AG04450 (cell line): ENCODE results near the gene ZCCHC24. TPM values are rescaled to one million over a fixed set of nuclear protein-coding genes. Genes with fewer than 3 reads are reported as not detected.

ENCODE experiments used
- CTCF ChIA-PET: fragments of 300-600, 350-600 bp; formaldehyde crosslinking; extraction: SDS; loops from one replicate; lab custom pipeline; 2022; ENCODE audit warnings: antibody characterized with exemption, inconsistent platforms; lab: Charles Lee
- POLR2A ChIA-PET: fragments of 350-600 bp; formaldehyde crosslinking; extraction: SDS; loops from one replicate; lab custom pipeline; 2021; ENCODE audit warnings: antibody characterized with exemption, inconsistent platforms; lab: Yijun Ruan, JAX
- DNase-seq: peaks from one replicate; pipeline ENCODE4 v3.0.0-alpha.2; 2011; ENCODE audit warnings: low read depth, low spot score
- H3K27ac ChIP-seq: one replicate; pipeline ENCODE4 v1.5.1; 2012; ENCODE audit warnings: low read depth, low read length, control low read depth
- H3K27me3 ChIP-seq: one replicate; pipeline ENCODE4 v1.6.0; 2012; ENCODE audit warnings: low read length; ENCODE audit not compliant: control insufficient read depth, insufficient read depth
- H3K4me3 ChIP-seq: 2 replicates; pipeline ENCODE4 v1.5.1; 2011; ENCODE audit warnings: mild to moderate bottlenecking, low read depth, low read length, control low read depth
- H3K9me3 ChIP-seq: 2 replicates; pipeline ENCODE4 v1.5.1; 2012; ENCODE audit warnings: low read length; ENCODE audit not compliant: control insufficient read depth, insufficient read depth
- CTCF ChIP-seq: IDR thresholded peaks from 2 replicates; pipeline ENCODE4 v1.5.1; 2011; ENCODE audit warnings: low read depth, low read length, control low read depth, inconsistent platforms
- polyA plus RNA-seq: library from polyadenylated mRNA; depleted of rRNA; stranded (reverse); fragments of >200 nt; gene quantifications from 2 replicates; pipeline ENCODE4 v1.2.3, GENCODE V29; 2011

Gene ZCCHC24
- polyA plus RNA-seq, 1 experiment: 37.4 TPM

GRCh38 chr10:79463578-79464496, 18.4 kb upstream of the ZCCHC24 start:
- Histone ChIP-seq H3K9me3 (no peaks in the 10 kb centered on the region), H3K4me3 (no peak overlapping the region), H3K27me3 (no peaks in the 10 kb centered on the region), H3K27ac (no peak overlapping the region)
- CTCF ChIA-PET: interaction anchor here (0.8 to 1.1 kb wide), 3 partner anchors 10 to 89 kb away, joined by 3 to 4 read pairs (median 4); no protein-coding TSS in a partner anchor
- DNase-seq: no peak
- no peak for TF ChIP-seq CTCF
- POLR2A ChIA-PET: no interaction called here

- Histone ChIP-seq H3K4me3 (no peak overlapping the region), H3K27me3 (no peaks in the 10 kb centered on the region), H3K27ac (no peak overlapping the region), H3K9me3 (no peaks in the 10 kb centered on the region)
- CTCF ChIA-PET: interaction anchor here (1.7 to 3.9 kb wide), 2 partner anchors 8 to 86 kb away, joined by 4 to 16 read pairs; no protein-coding TSS in a partner anchor
- DNase-seq: no peak
- TF ChIP-seq CTCF: no peak
- POLR2A ChIA-PET: no interaction called here
These were observed 15.3 kb upstream of the ZCCHC24 start for GRCh38 chr10:79460687-79461086.

GRCh38 chr10:79459243-79459642, 13.8 kb upstream of the ZCCHC24 start:
- TF ChIP-seq CTCF: no peak
- Histone ChIP-seq H3K27ac (no peak overlapping the region), H3K4me3 (no peak overlapping the region), H3K27me3 (no peaks in the 10 kb centered on the region), H3K9me3 (no peaks in the 10 kb centered on the region)
- no peak for DNase-seq
- ChIA-PET CTCF (interaction anchor here (0.9 to 3.9 kb wide), 2 partner anchors 10 to 85 kb away, joined by 3 to 16 read pairs; no protein-coding TSS in a partner anchor), POLR2A (interaction anchor here (0.9 kb wide), 1 partner anchor 28 kb away, joined by 3 read pairs; no protein-coding TSS in a partner anchor)

GRCh38 chr10:79458483-79458882, 13.1 kb upstream of the ZCCHC24 start:
- DNase-seq: no peak
- ChIA-PET CTCF (interaction anchor here (0.9 kb wide), 1 partner anchor 10 kb away, joined by 3 read pairs; no protein-coding TSS in a partner anchor), POLR2A (no interaction called here)
- no peaks in the 10 kb centered on the region for H3K9me3 ChIP-seq
- no peak overlapping the region for H3K4me3 ChIP-seq
- no peaks in the 10 kb centered on the region for H3K27me3 ChIP-seq
- no peak overlapping the region for H3K27ac ChIP-seq
- no peak for TF ChIP-seq CTCF
